Measurements from ENCODE around the gene NCAN.

NCAN gene

GRCh38 chr19:19259741-19260140 lies 48.0 kb downstream of the NCAN start:
- Histone ChIP-seq H3K9ac (ENCODE audit: low read depth in 1 of 2, low read length in 2 of 2) (no peak overlapping the region), H3K4me3 (ENCODE audit: low read length in 2 of 2) (no peak overlapping the region), H3K9me3 (ENCODE audit: control insufficient read depth in 2 of 2, low read length in 2 of 2) (no peaks in the 10 kb centered on the region), H3K36me3 (ENCODE audit: control insufficient read depth in 2 of 2, insufficient read depth in 2 of 2, low read length in 2 of 2) (no peaks in the 10 kb centered on the region), H3K27ac (ENCODE audit: low read depth in 2 of 2, low read length in 2 of 2) (no peak overlapping the region), H3K4me1 (ENCODE audit: control insufficient read depth in 2 of 2, insufficient read depth in 2 of 2, low read length in 2 of 2) (no peaks in the 10 kb centered on the region), H3K27me3 (ENCODE audit: control insufficient read depth in 2 of 2, insufficient read depth in 2 of 2, low read length in 2 of 2) (peaks cover 16 to 18% of the 10 kb centered on the region in 2 donors)

- Histone ChIP-seq H3K4me1 (ENCODE audit: control insufficient read depth in 2 of 2, insufficient read depth in 2 of 2, low read length in 2 of 2) (no peaks in the 10 kb centered on the region), H3K4me3 (ENCODE audit: low read length in 2 of 2) (no peak overlapping the region), H3K36me3 (ENCODE audit: control insufficient read depth in 2 of 2, insufficient read depth in 2 of 2, low read length in 2 of 2) (no peaks in the 10 kb centered on the region), H3K9me3 (ENCODE audit: control insufficient read depth in 2 of 2, low read length in 2 of 2) (no peaks in the 10 kb centered on the region), H3K27me3 (ENCODE audit: control insufficient read depth in 2 of 2, insufficient read depth in 2 of 2, low read length in 2 of 2) (peaks cover 14 to 17% of the 10 kb centered on the region in 2 donors), H3K27ac (ENCODE audit: low read depth in 2 of 2, low read length in 2 of 2) (no peak overlapping the region), H3K9ac (ENCODE audit: low read depth in 1 of 2, low read length in 2 of 2) (no peak overlapping the region)
These were observed 48.9 kb downstream of the NCAN start for GRCh38 chr19:19260417-19261214.

- H3K4me1 ChIP-seq (ENCODE audit: control insufficient read depth in 2 of 2, insufficient read depth in 2 of 2, low read length in 2 of 2), result no peaks in the 10 kb centered on the region
- H3K4me3 ChIP-seq (ENCODE audit: low read length in 2 of 2), result no peak overlapping the region
- H3K27me3 ChIP-seq (ENCODE audit: control insufficient read depth in 2 of 2, insufficient read depth in 2 of 2, low read length in 2 of 2), result peaks cover 14% of the 10 kb centered on the region in 2 donors
- H3K36me3 ChIP-seq (ENCODE audit: control insufficient read depth in 2 of 2, insufficient read depth in 2 of 2, low read length in 2 of 2), result no peaks in the 10 kb centered on the region
- H3K9me3 ChIP-seq (ENCODE audit: control insufficient read depth in 2 of 2, low read length in 2 of 2), result no peaks in the 10 kb centered on the region
- no peak overlapping the region for H3K9ac ChIP-seq (ENCODE audit: low read depth in 1 of 2, low read length in 2 of 2)
- no peak overlapping the region for H3K27ac ChIP-seq (ENCODE audit: low read depth in 2 of 2, low read length in 2 of 2)
These were observed 49.8 kb downstream of the NCAN start for GRCh38 chr19:19261350-19262189.

- Histone ChIP-seq H3K27ac (ENCODE audit: low read depth in 2 of 2, low read length in 2 of 2) (no peak overlapping the region), H3K9ac (ENCODE audit: low read depth in 1 of 2, low read length in 2 of 2) (no peak overlapping the region), H3K27me3 (ENCODE audit: control insufficient read depth in 2 of 2, insufficient read depth in 2 of 2, low read length in 2 of 2) (peaks cover 14% of the 10 kb centered on the region in 2 donors)
These were observed 50.7 kb downstream of the NCAN start for GRCh38 chr19:19262190-19263057.

GRCh38 chr19:19263886-19264487 lies 52.2 kb downstream of the NCAN start:
- Histone ChIP-seq H3K4me3 (ENCODE audit: low read length in 2 of 2) (no peak overlapping the region), H3K36me3 (ENCODE audit: control insufficient read depth in 2 of 2, insufficient read depth in 2 of 2, low read length in 2 of 2) (no peaks in the 10 kb centered on the region), H3K9ac (ENCODE audit: low read depth in 1 of 2, low read length in 2 of 2) (no peak overlapping the region), H3K4me1 (ENCODE audit: control insufficient read depth in 2 of 2, insufficient read depth in 2 of 2, low read length in 2 of 2) (no peaks in the 10 kb centered on the region), H3K9me3 (ENCODE audit: control insufficient read depth in 2 of 2, low read length in 2 of 2) (no peaks in the 10 kb centered on the region), H3K27me3 (ENCODE audit: control insufficient read depth in 2 of 2, insufficient read depth in 2 of 2, low read length in 2 of 2) (peaks cover 14% of the 10 kb centered on the region in 2 donors), H3K27ac (ENCODE audit: low read depth in 2 of 2, low read length in 2 of 2) (no peak overlapping the region)

More at GRCh38 chr19:19262190-19263057, 50.7 kb downstream of the NCAN start:
- no peaks in the 10 kb centered on the region for H3K9me3 ChIP-seq (ENCODE audit: control insufficient read depth in 2 of 2, low read length in 2 of 2)
- no peaks in the 10 kb centered on the region for H3K36me3 ChIP-seq (ENCODE audit: control insufficient read depth in 2 of 2, insufficient read depth in 2 of 2, low read length in 2 of 2)
- H3K4me3 ChIP-seq (ENCODE audit: low read length in 2 of 2), result no peak overlapping the region
- no peaks in the 10 kb centered on the region for H3K4me1 ChIP-seq (ENCODE audit: control insufficient read depth in 2 of 2, insufficient read depth in 2 of 2, low read length in 2 of 2)

GRCh38 chr19:19267305-19267704 lies 55.5 kb downstream of the NCAN start:
- Histone ChIP-seq H3K9me3 (ENCODE audit: control insufficient read depth in 2 of 2, low read length in 2 of 2) (no peaks in the 10 kb centered on the region), H3K27ac (ENCODE audit: low read depth in 2 of 2, low read length in 2 of 2) (no peak overlapping the region), H3K36me3 (ENCODE audit: control insufficient read depth in 2 of 2, insufficient read depth in 2 of 2, low read length in 2 of 2) (no peaks in the 10 kb centered on the region), H3K9ac (ENCODE audit: low read depth in 1 of 2, low read length in 2 of 2) (no peak overlapping the region), H3K27me3 (ENCODE audit: control insufficient read depth in 2 of 2, insufficient read depth in 2 of 2, low read length in 2 of 2) (peaks cover 3 to 7% of the 10 kb centered on the region in 2 donors), H3K4me3 (ENCODE audit: low read length in 2 of 2) (no peak overlapping the region), H3K4me1 (ENCODE audit: control insufficient read depth in 2 of 2, insufficient read depth in 2 of 2, low read length in 2 of 2) (no peaks in the 10 kb centered on the region)

GRCh38 chr19:19268453-19269385 lies 57.0 kb downstream of the NCAN start:
- Histone ChIP-seq H3K27ac (ENCODE audit: low read depth in 2 of 2, low read length in 2 of 2) (no peak overlapping the region), H3K9ac (ENCODE audit: low read depth in 1 of 2, low read length in 2 of 2) (no peak overlapping the region), H3K4me1 (ENCODE audit: control insufficient read depth in 2 of 2, insufficient read depth in 2 of 2, low read length in 2 of 2) (no peaks in the 10 kb centered on the region), H3K36me3 (ENCODE audit: control insufficient read depth in 2 of 2, insufficient read depth in 2 of 2, low read length in 2 of 2) (no peaks in the 10 kb centered on the region), H3K9me3 (ENCODE audit: control insufficient read depth in 2 of 2, low read length in 2 of 2) (no peaks in the 10 kb centered on the region), H3K4me3 (ENCODE audit: low read length in 2 of 2) (no peak overlapping the region), H3K27me3 (ENCODE audit: control insufficient read depth in 2 of 2, insufficient read depth in 2 of 2, low read length in 2 of 2) (no peaks in the 10 kb centered on the region)

- H3K27ac ChIP-seq (ENCODE audit: low read depth in 2 of 2, low read length in 2 of 2), result no peak overlapping the region
- no peaks in the 10 kb centered on the region for H3K36me3 ChIP-seq (ENCODE audit: control insufficient read depth in 2 of 2, insufficient read depth in 2 of 2, low read length in 2 of 2)
- no peaks in the 10 kb centered on the region for H3K27me3 ChIP-seq (ENCODE audit: control insufficient read depth in 2 of 2, insufficient read depth in 2 of 2, low read length in 2 of 2)
- H3K9me3 ChIP-seq (ENCODE audit: control insufficient read depth in 2 of 2, low read length in 2 of 2), result no peaks in the 10 kb centered on the region
- H3K4me3 ChIP-seq (ENCODE audit: low read length in 2 of 2), result no peak overlapping the region
- peaks cover 0 to 2% of the 10 kb centered on the region in 2 donors for H3K4me1 ChIP-seq (ENCODE audit: control insufficient read depth in 2 of 2, insufficient read depth in 2 of 2, low read length in 2 of 2)
- H3K9ac ChIP-seq (ENCODE audit: low read depth in 1 of 2, low read length in 2 of 2), result no peak overlapping the region
These were observed 58.4 kb downstream of the NCAN start for GRCh38 chr19:19269952-19270694.

All from mucosa of rectum (tissue), 2 donors.